Measurements from ENCODE around the gene ACBD7.

The ACBD7 gene

GRCh38 chr10:15052121-15052520 lies 36.5 kb downstream of the ACBD7 start:
- no peaks in the 10 kb centered on the region for H3K27me3 ChIP-seq (ENCODE audit: insufficient read depth, low read depth)
- no peaks in the 10 kb centered on the region for H4K20me1 ChIP-seq (ENCODE audit: insufficient read depth)
- H3K36me3 ChIP-seq (ENCODE audit: insufficient read depth) = no peaks in the 10 kb centered on the region
- H2AFZ ChIP-seq (ENCODE audit: low read depth) = no peak overlapping the region
- no peaks in the 10 kb centered on the region for H3K79me2 ChIP-seq (ENCODE audit: insufficient read depth, low read depth)
- no peak overlapping the region for H3K4me2 ChIP-seq
- H3K27ac ChIP-seq = no peak overlapping the region
- no peak overlapping the region for H3K4me3 ChIP-seq (IDR thresholded peaks at IDR 0.05; ENCODE audit: insufficient read depth, low read depth, low read length)
- no peaks in the 10 kb centered on the region for H3K4me1 ChIP-seq (ENCODE audit: low read depth, poor library complexity, severe bottlenecking)
- TF ChIP-seq CTCF (conservative IDR thresholded peaks at IDR 0.05; ENCODE audit: low read depth, low read length) = no peak
- no peak overlapping the region for H3K9ac ChIP-seq

- H2AFZ ChIP-seq (ENCODE audit: low read depth) = no peak overlapping the region
- no peak overlapping the region for H3K4me2 ChIP-seq
- TF ChIP-seq CTCF (conservative IDR thresholded peaks at IDR 0.05; ENCODE audit: low read depth, low read length) = no peak
- no peaks in the 10 kb centered on the region for H3K27me3 ChIP-seq (ENCODE audit: insufficient read depth, low read depth)
- no peaks in the 10 kb centered on the region for H3K79me2 ChIP-seq (ENCODE audit: insufficient read depth, low read depth)
- H3K4me1 ChIP-seq (ENCODE audit: low read depth, poor library complexity, severe bottlenecking) = no peaks in the 10 kb centered on the region
- H4K20me1 ChIP-seq (ENCODE audit: insufficient read depth) = no peaks in the 10 kb centered on the region
- H3K4me3 ChIP-seq (IDR thresholded peaks at IDR 0.05; ENCODE audit: insufficient read depth, low read depth, low read length) = no peak overlapping the region
- H3K27ac ChIP-seq = no peak overlapping the region
- H3K9ac ChIP-seq = no peak overlapping the region
- H3K36me3 ChIP-seq (ENCODE audit: insufficient read depth) = no peaks in the 10 kb centered on the region
Measured at GRCh38 chr10:15049533-15049932, 39.0 kb downstream of the ACBD7 start.

- Histone ChIP-seq H3K4me2 (no peak overlapping the region), H3K79me2 (ENCODE audit: insufficient read depth, low read depth) (no peaks in the 10 kb centered on the region), H3K4me1 (ENCODE audit: low read depth, poor library complexity, severe bottlenecking) (peaks cover 4% of the 10 kb centered on the region), H3K27me3 (ENCODE audit: insufficient read depth, low read depth) (no peaks in the 10 kb centered on the region), H2AFZ (ENCODE audit: low read depth) (no peak overlapping the region), H3K36me3 (ENCODE audit: insufficient read depth) (no peaks in the 10 kb centered on the region), H3K9ac (no peak overlapping the region), H4K20me1 (ENCODE audit: insufficient read depth) (no peaks in the 10 kb centered on the region), H3K4me3 (IDR thresholded peaks at IDR 0.05; ENCODE audit: insufficient read depth, low read depth, low read length) (no peak overlapping the region), H3K27ac (no peak overlapping the region)
- TF ChIP-seq CTCF (conservative IDR thresholded peaks at IDR 0.05; ENCODE audit: low read depth, low read length) = no peak
Measured at GRCh38 chr10:15046626-15047025, 42.0 kb downstream of the ACBD7 start.

- H3K79me2 ChIP-seq (ENCODE audit: insufficient read depth, low read depth) = no peaks in the 10 kb centered on the region
- H3K9ac ChIP-seq = no peak overlapping the region
- no peaks in the 10 kb centered on the region for H3K27me3 ChIP-seq (ENCODE audit: insufficient read depth, low read depth)
- TF ChIP-seq CTCF (conservative IDR thresholded peaks at IDR 0.05; ENCODE audit: low read depth, low read length) = no peak
- H3K27ac ChIP-seq = no peak overlapping the region
- H3K36me3 ChIP-seq (ENCODE audit: insufficient read depth) = no peaks in the 10 kb centered on the region
- no peak overlapping the region for H2AFZ ChIP-seq (ENCODE audit: low read depth)
- H4K20me1 ChIP-seq (ENCODE audit: insufficient read depth) = no peaks in the 10 kb centered on the region
- H3K4me1 ChIP-seq (ENCODE audit: low read depth, poor library complexity, severe bottlenecking) = peaks cover 4% of the 10 kb centered on the region
- H3K4me2 ChIP-seq = no peak overlapping the region
- no peak overlapping the region for H3K4me3 ChIP-seq (IDR thresholded peaks at IDR 0.05; ENCODE audit: insufficient read depth, low read depth, low read length)
Measured at GRCh38 chr10:15045380-15045779, 43.2 kb downstream of the ACBD7 start.
